Caco-2 (cell line): ENCODE measurements around the gene GSTA5. TPM values are rescaled to one million over a fixed set of nuclear protein-coding genes. Genes with fewer than 3 reads are reported as not detected.
"Not testable (repeated sequence)": the region's sequence is repeated elsewhere in the genome, so short reads cannot be mapped to it uniquely, and the experiment has no call there.

ENCODE experiments used
- BruUV-seq: library from RNA; stranded (reverse); fragments of 400-500 nt; replicated peaks from 2 replicates; lab custom pipeline; 2021; lab: Mats Ljungman, UMichigan
- CTCF ChIA-PET: fragments of 300-600 bp; sonication (Branson Sonifier 250); formaldehyde crosslinking; loops from one replicate; lab custom pipeline; 2022; ENCODE audit warnings: antibody characterized with exemption; lab: Charles Lee
- POLR2A ChIA-PET: fragments of 300-600 bp; sonication (Branson Sonifier 250); formaldehyde crosslinking; loops from one replicate; lab custom pipeline; 2022; ENCODE audit warnings: antibody characterized with exemption; lab: Charles Lee
- DNase-seq, 2 experiments: peaks; one replicate each; pipeline versions ENCODE4 v3.0.0 to v3.0.0-alpha.2; 2020 to 2022
- H3K27me3 ChIP-seq: replicated peaks from 2 replicates; pipeline ENCODE4 v1.6.0; 2011; ENCODE audit warnings: low read length; ENCODE audit not compliant: control insufficient read depth, insufficient read depth
- H3K36me3 ChIP-seq: 2 replicates; pipeline ENCODE4 v1.5.1; 2011; ENCODE audit warnings: low read length; ENCODE audit not compliant: control insufficient read depth, insufficient read depth
- H3K4me1 ChIP-seq: fragments of 250-450 bp; sonication (Bioruptor Pico); 2 replicates; pipeline ENCODE4 v1.5.1; 2020; ENCODE audit warnings: mild to moderate bottlenecking
- H3K4me3 ChIP-seq: 2 replicates; pipeline ENCODE4 v1.5.1; 2011; ENCODE audit warnings: low read depth, mild to moderate bottlenecking, control low read depth, low read length
- H3K9me3 ChIP-seq: fragments of 250-450 bp; sonication (Bioruptor Pico); 2 replicates; pipeline ENCODE4 v1.5.1; 2020; ENCODE audit warnings: mild to moderate bottlenecking, moderate library complexity
- H3K27ac Mint-ChIP-seq: one replicate; pipeline ENCODE4 v1.8.0; 2022; ENCODE audit warnings: mixed read lengths; ENCODE audit not compliant: unreplicated experiment
- H3K27me3 Mint-ChIP-seq: one replicate; pipeline ENCODE4 v1.8.0; 2022; ENCODE audit warnings: mixed read lengths; ENCODE audit not compliant: insufficient read depth, unreplicated experiment
- H3K36me3 Mint-ChIP-seq: one replicate; pipeline ENCODE4 v1.8.0; 2022; ENCODE audit warnings: mild to moderate bottlenecking, mixed read lengths; ENCODE audit not compliant: insufficient read depth, unreplicated experiment
- H3K4me1 Mint-ChIP-seq: one replicate; pipeline ENCODE4 v1.8.0; 2022; ENCODE audit warnings: low read depth, mixed read lengths; ENCODE audit not compliant: unreplicated experiment
- H3K4me3 Mint-ChIP-seq: one replicate; pipeline ENCODE4 v1.8.0; 2022; ENCODE audit warnings: mild to moderate bottlenecking, moderate library complexity, mixed read lengths; ENCODE audit not compliant: unreplicated experiment
- H3K9me3 Mint-ChIP-seq: one replicate; pipeline ENCODE4 v1.8.0; 2022; ENCODE audit warnings: mixed read lengths; ENCODE audit not compliant: unreplicated experiment
- intact Hi-C: fragments of 100-400 bp; cut with micrococcal nuclease; formaldehyde crosslinking; loops from one replicate; pipeline ENCODE4 v1.10.0; 2022; ENCODE audit not compliant: unreplicated experiment
- total RNA-seq: library from RNA; stranded (reverse); gene quantifications from 2 replicates; pipeline ENCODE4 v1.2.3, GENCODE V29; 2022
- TF ChIP-seq, protein P1 (sequence below), 2 experiments: fragments of 200-600 bp in 1 of 2; IDR thresholded peaks; 1 replicate in 1 of 2; 2 replicates in 1 of 2; pipeline versions ENCODE4 v1.5.1 to v1.8.0; 2011 to 2022; ENCODE audit warnings: antibody characterized with exemption in 1 of 2, control low read depth in 1 of 2, inconsistent platforms in 1 of 2, low read depth in 1 of 2, low read length in 1 of 2, mild to moderate bottlenecking in 1 of 2, moderate library complexity in 1 of 2; ENCODE audit not compliant: insufficient read depth in 1 of 2, severe bottlenecking in 1 of 2, unreplicated experiment in 1 of 2

GSTA5 gene
- total RNA-seq, 1 experiment from 2014 or later, result not detected

- POLR2A ChIA-PET, result no interaction called here
- no TSS peak for BruUV-seq
- intact Hi-C loops, result no loop called here
- H3K4me3 ChIP-seq, result no peak overlapping the region
- H3K9me3 ChIP-seq, result no peaks in the 10 kb centered on the region
- no peaks in the 10 kb centered on the region for H3K36me3 ChIP-seq
- Mint-ChIP-seq H3K4me1 (no peaks in the 10 kb centered on the region), H3K4me3 (no peak overlapping the region), H3K36me3 (no peaks in the 10 kb centered on the region), H3K27ac (no peak overlapping the region), H3K27me3 (no peaks in the 10 kb centered on the region), H3K9me3 (peaks cover 10% of the 10 kb centered on the region)
- H3K4me1 ChIP-seq, result peaks cover 7% of the 10 kb centered on the region
- CTCF ChIA-PET, result no interaction called here
- H3K27me3 ChIP-seq, result no peaks in the 10 kb centered on the region
- no peak for DNase-seq
- TF ChIP-seq, protein P1, sequence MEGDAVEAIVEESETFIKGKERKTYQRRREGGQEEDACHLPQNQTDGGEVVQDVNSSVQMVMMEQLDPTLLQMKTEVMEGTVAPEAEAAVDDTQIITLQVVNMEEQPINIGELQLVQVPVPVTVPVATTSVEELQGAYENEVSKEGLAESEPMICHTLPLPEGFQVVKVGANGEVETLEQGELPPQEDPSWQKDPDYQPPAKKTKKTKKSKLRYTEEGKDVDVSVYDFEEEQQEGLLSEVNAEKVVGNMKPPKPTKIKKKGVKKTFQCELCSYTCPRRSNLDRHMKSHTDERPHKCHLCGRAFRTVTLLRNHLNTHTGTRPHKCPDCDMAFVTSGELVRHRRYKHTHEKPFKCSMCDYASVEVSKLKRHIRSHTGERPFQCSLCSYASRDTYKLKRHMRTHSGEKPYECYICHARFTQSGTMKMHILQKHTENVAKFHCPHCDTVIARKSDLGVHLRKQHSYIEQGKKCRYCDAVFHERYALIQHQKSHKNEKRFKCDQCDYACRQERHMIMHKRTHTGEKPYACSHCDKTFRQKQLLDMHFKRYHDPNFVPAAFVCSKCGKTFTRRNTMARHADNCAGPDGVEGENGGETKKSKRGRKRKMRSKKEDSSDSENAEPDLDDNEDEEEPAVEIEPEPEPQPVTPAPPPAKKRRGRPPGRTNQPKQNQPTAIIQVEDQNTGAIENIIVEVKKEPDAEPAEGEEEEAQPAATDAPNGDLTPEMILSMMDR (IDR thresholded peaks at IDR 0.05; ENCODE audit: insufficient read depth in 1 of 2, low read depth in 1 of 2, low read length in 1 of 2, severe bottlenecking in 1 of 2, unreplicated experiment in 1 of 2), result no peak
Measured at GRCh38 chr6:52858416-52858815, 17.8 kb upstream of the GSTA5 start.

- H3K4me1 ChIP-seq, H3K36me3 Mint-ChIP-seq, POLR2A ChIA-PET, H3K4me3 ChIP-seq, H3K27me3 ChIP-seq, H3K36me3 ChIP-seq, BruUV-seq, H3K4me1 Mint-ChIP-seq, H3K4me3 Mint-ChIP-seq, intact Hi-C loops, H3K9me3 ChIP-seq, H3K27ac Mint-ChIP-seq, H3K27me3 Mint-ChIP-seq: not testable (repeated sequence)
- CTCF ChIA-PET, result interaction anchor here (0.7 kb wide), 1 partner anchor 139 kb away, joined by 3 read pairs; no protein-coding TSS in a partner anchor
- H3K9me3 Mint-ChIP-seq, result peaks cover 11% of the 10 kb centered on the region
- peak; percentile 52 to 70 for DNase-seq
Measured at GRCh38 chr6:52856137-52856536, 15.5 kb upstream of the GSTA5 start.

DNA sequence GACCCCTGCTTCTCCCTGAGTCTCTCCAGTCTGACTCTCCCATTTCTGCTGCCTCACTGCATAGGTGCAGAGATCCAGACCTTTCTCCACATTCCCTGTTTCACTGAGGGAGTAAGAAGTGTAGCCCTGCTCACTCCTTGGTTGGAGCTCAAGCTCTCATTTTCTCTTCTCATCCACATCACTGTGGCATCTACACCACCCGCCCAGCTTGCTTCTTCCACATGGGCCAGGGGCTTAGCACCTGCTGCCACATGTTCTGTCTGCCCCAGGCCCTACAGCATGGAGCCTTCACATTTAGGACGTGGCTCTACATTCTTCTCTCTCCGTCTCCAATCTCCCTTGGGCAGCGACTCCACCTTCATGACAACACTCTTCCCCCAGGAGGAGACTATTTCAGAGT, 8.5 kb upstream of the GSTA5 start:
- H3K9me3 ChIP-seq, result no peaks in the 10 kb centered on the region
- no peaks in the 10 kb centered on the region for H3K36me3 Mint-ChIP-seq
- no peaks in the 10 kb centered on the region for H3K27me3 ChIP-seq
- no peak overlapping the region for H3K4me3 ChIP-seq
- ChIA-PET CTCF (no interaction called here), POLR2A (no interaction called here)
- no TSS peak for BruUV-seq
- H3K4me1 Mint-ChIP-seq, result peaks cover 22% of the 10 kb centered on the region
- H3K4me3 Mint-ChIP-seq, result no peak overlapping the region
- no peaks in the 10 kb centered on the region for H3K36me3 ChIP-seq
- H3K4me1 ChIP-seq, result no peaks in the 10 kb centered on the region
- TF ChIP-seq, protein P1 (IDR thresholded peaks at IDR 0.05; ENCODE audit: insufficient read depth in 1 of 2, low read depth in 1 of 2, low read length in 1 of 2, severe bottlenecking in 1 of 2, unreplicated experiment in 1 of 2), result no peak
- no peaks in the 10 kb centered on the region for H3K27me3 Mint-ChIP-seq
- intact Hi-C loops, result no loop called here
- H3K27ac Mint-ChIP-seq, result no peak overlapping the region
- H3K9me3 Mint-ChIP-seq, result peaks cover 40% of the 10 kb centered on the region
- DNase-seq, result no peak

- Mint-ChIP-seq H3K27ac (peak overlapping the region; percentile 19), H3K9me3 (peaks cover 32% of the 10 kb centered on the region), H3K4me1 (peaks cover 22% of the 10 kb centered on the region), H3K27me3 (no peaks in the 10 kb centered on the region), H3K4me3 (no peak overlapping the region), H3K36me3 (no peaks in the 10 kb centered on the region)
- Histone ChIP-seq H3K36me3 (no peaks in the 10 kb centered on the region), H3K9me3 (no peaks in the 10 kb centered on the region), H3K4me3 (no peak overlapping the region), H3K27me3 (no peaks in the 10 kb centered on the region), H3K4me1 (no peaks in the 10 kb centered on the region)
- ChIA-PET POLR2A (no interaction called here), CTCF (interaction anchor here (0.6 to 0.7 kb wide), 2 partner anchors 121 to 183 kb away, joined by 5 read pairs; no protein-coding TSS in a partner anchor)
- intact Hi-C loops, result no loop called here
- DNase-seq, result peak in 1 of 2 experiments; percentile 6
- no TSS peak for BruUV-seq
- TF ChIP-seq, protein P1 (IDR thresholded peaks at IDR 0.05; ENCODE audit: insufficient read depth in 1 of 2, low read depth in 1 of 2, low read length in 1 of 2, severe bottlenecking in 1 of 2, unreplicated experiment in 1 of 2), result peak in 1 of 2 experiments; percentile 20
Measured at GRCh38 chr6:52846002-52846401, 5.4 kb upstream of the GSTA5 start.
